ENCODE results near the gene UBA6.
A peak's percentile ranks its signal among the peaks of the same experiment; 100 is the strongest.
"Not testable (repeated sequence)": the region's sequence is repeated elsewhere in the genome, so short reads cannot be mapped to it uniquely, and the experiment has no call there.

The UBA6 gene

GRCh38 chr4:67700738-67701516 is at the start of gene UBA6:
Gene UBA6, minus strand, starts transcription at chr4:67701155. Its CDS starts 36 bp downstream, at chr4:67701119.
- peak; percentile 86 for DNase-seq (ENCODE audit: low read depth)

DNA sequence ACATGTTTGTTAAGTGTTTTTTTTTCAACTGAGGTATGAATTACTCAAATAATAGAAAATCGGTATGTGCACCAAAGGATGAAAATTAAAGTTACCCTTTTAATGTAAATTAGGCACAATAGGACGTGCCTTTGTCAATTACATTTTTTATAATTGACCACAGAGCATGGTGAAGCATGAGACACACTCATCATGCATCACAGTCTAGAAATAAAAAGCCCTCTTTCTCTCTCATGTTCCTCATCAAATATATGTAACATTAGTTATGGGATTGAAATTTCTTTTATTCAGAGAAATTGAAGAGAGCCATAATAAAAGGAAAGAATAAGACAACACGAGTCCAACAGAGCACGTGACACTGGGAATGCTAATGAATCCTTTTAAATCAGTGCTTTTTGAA is 49.7 kb upstream of the UBA6 start:
- DNase-seq (ENCODE audit: low read depth), result no peak

- no peak for DNase-seq (ENCODE audit: low read depth)
Measured at GRCh38 chr4:67749286-67749685, 48.3 kb upstream of the UBA6 start.

GRCh38 chr4:67746797-67747495 is 46.0 kb upstream of the UBA6 start:
- DNase-seq (ENCODE audit: low read depth), result no peak

DNA sequence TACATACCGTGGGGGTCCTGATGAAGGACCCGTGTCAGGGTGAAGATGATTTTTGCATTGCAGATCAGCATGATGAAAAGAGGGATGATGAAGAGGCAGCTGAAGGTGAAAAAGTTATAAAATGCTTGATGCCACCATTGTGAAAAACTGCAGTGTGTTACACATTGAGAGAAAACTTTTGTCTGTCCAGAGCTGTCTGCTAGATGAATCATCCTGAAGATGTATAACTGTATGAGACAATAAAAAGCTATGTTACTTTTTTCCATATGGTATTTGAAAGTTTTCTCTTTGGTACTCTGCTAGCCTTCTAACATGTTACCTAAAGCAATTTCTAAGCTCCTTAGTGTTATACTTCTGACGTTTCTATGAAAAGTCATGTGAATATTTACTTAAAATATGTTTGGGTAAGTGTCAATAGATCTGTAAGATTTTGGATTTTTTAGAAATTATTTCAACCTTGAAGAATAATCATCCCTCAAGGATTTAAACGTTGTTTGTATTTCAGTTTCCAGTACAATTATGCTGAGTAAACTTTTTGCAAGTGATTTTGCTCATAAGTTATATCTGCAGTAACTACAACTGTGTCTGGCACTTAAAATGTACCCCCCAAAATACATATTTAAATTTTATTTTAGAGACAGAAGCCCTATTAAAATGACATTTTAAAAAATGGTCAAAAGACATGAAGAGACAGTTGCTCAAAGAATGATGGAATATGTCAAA is 43.8 kb upstream of the UBA6 start:
- DNase-seq (ENCODE audit: low read depth), result no peak

GRCh38 chr4:67743194-67743593 is 42.2 kb upstream of the UBA6 start:
- no peak for DNase-seq (ENCODE audit: low read depth)

- DNase-seq (ENCODE audit: low read depth), result no peak
Measured at GRCh38 chr4:67736262-67736661, 35.3 kb upstream of the UBA6 start.

DNA sequence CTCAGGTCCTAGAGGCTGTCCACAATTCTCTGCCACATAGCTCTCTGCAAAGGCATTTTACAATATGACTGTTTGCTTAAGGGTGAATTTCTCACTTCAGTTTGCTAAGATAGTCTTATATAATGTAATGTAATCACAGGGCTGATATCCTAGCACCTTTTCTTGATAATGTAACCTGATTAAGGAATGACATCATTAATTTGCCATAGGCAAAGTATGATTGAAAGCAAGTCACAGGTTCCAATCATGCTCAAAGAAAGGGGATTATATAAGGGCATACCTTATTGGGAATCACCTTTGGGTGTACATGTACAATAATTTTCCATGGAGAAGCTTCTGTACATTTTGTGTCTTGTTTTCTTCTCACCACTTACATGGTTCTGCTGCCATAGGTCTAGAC is 34.4 kb upstream of the UBA6 start:
- DNase-seq (ENCODE audit: low read depth), result no peak

- not testable (repeated sequence) for DNase-seq (ENCODE audit: low read depth)
Measured at GRCh38 chr4:67730511-67730910, 29.6 kb upstream of the UBA6 start.

- DNase-seq (ENCODE audit: low read depth), result peak; percentile 87
Measured at GRCh38 chr4:67727124-67727850, 26.3 kb upstream of the UBA6 start.

DNA sequence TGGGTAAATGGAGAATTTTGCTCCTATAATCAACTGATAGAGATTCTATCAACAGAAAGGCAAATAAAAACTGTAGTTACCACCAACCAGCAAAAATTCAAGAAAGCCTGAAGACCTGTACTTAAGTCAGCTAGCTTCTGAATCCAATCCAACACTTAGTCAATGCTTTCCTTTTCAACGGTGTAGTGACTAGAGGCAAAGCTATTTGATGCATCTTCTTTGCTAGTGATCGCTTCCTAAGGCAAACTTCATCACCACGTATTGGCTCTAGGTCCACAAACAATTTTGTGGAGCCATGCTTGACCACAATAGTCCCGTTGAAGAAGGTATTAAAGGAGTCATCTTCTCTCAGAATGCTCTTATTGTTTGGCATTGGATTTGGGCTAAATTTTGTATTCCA is 25.0 kb upstream of the UBA6 start:
- DNase-seq (ENCODE audit: low read depth), result peak; percentile 74

DNA sequence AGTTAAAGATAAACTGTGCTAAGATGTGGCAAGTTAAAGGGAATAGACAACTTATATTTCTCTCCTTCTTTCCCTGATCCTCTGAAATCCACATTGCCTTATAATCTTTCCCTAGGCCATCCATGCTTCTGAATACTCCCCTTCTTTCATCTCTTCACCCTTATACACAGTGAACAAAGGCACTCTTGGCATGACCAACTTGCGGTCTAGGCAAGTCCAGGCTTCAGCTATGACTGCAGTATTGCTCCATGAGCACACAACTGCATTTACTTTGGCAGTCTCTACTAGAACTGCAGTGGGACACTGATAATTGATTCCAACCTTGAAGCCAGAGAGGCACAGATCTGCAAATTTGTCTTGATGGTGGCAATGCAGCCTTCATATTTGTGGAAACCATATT is 24.2 kb upstream of the UBA6 start:
- DNase-seq (ENCODE audit: low read depth), result no peak

GRCh38 chr4:67723949-67724348 is 23.0 kb upstream of the UBA6 start:
- DNase-seq (ENCODE audit: low read depth), result no peak

DNA sequence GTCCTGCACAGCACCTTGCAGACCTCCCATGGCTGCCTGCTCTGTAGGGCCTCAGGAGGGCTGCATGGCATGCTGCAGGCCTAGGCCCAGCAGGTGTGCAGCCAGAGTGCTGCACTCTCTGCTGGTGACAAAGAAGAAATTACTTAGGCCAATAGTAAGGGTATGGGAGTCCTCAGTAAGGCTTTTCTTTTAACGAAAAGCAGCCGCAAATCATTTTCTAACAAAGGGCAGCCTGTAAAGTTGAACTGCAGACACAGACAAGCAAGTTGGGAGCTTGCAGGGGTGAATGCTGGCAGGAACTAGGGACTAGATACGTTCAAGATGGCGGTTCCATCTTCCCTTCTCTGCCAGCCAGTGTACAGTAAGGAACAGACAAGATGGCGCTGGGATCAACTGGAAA is 22.4 kb upstream of the UBA6 start:
- DNase-seq (ENCODE audit: low read depth), result no peak

GRCh38 chr4:67721770-67722597 is 21.0 kb upstream of the UBA6 start:
- DNase-seq (ENCODE audit: low read depth), result no peak

DNA sequence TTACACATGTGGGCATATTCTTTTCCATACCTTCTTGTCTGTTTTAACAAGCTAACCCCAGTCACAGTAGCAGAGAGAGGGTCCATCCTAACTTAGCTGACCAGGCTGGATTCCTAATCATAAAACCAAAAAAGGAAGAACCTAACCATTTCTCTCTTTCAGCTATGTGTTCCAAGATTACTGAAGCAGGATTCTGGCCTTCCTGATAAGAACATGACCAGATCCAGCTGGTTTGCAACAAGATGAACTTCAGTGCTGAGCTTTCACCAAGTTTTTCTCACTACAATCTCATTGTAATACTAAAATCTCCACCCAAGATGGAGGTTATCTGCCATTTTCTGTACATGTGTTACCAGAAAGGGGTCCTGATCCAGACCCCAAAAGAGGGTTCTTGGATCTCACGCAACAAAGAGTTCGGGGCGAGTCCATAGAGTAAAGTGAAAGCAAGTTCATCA is 20.4 kb upstream of the UBA6 start:
- no peak for DNase-seq (ENCODE audit: low read depth)

GRCh38 chr4:67719953-67720617 is 19.1 kb upstream of the UBA6 start:
- DNase-seq (ENCODE audit: low read depth), result no peak

- DNase-seq (ENCODE audit: low read depth), result no peak
Measured at GRCh38 chr4:67718848-67719247, 17.9 kb upstream of the UBA6 start.

GRCh38 chr4:67717586-67717985 is 16.6 kb upstream of the UBA6 start:
- no peak for DNase-seq (ENCODE audit: low read depth)

DNA sequence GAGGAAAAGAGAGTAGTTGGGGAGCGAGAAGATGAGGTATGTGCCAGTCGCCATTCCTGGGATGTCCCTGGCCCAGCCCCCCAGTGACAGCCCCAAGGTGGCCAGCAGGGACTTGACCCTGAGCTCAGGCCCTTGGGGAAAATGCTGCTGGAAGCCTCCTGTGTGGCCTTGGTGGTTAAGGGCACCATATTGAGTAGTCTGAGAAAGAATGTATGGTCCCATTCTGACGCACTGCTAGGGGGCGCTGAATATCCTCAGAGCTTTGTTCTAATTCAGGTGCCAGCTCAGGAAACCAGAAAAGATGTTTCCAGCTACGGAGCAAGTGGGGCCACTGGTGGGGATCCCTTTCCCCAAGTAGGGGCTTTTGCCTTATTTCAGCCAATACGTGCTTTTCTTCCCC is 14.0 kb upstream of the UBA6 start:
- DNase-seq (ENCODE audit: low read depth), result no peak

DNA sequence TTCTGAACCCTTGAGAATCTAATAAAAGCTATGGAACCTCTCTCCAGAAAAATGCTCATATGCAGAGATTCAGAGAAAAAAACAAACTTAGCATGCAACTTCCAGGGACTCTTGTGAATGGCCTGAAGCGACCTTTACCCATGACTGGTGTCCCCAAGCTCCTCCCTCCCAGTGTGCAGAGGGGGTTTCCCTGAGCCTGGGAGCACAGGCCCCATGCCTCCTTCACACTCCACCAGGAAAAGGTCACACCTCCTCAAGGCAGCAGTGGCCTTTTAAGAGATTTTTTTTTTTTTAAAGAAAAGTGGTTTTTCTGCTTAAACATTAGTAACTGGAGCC is 13.3 kb upstream of the UBA6 start:
- DNase-seq (ENCODE audit: low read depth), result no peak
